H1 (cell line): Measurements from ENCODE around the gene PRR5L.

ENCODE experiments used
- ATF2 ChIP-seq: IDR thresholded peaks from 2 replicates; pipeline ENCODE4 v1.6.1; 2012; ENCODE audit warnings: low read length, inconsistent platforms
- CREB1 ChIP-seq: IDR thresholded peaks from 2 replicates; pipeline ENCODE4 v1.6.1; 2012; ENCODE audit warnings: inconsistent platforms
- CTCF ChIP-seq, 3 experiments: IDR thresholded peaks; 1 replicate in 2 of 3; 2 replicates in 1 of 3; pipeline versions ENCODE4 v1.5.1 to v1.6.1; 2011; ENCODE audit warnings: low read length in 3 of 3, mild to moderate bottlenecking in 3 of 3, inconsistent platforms in 2 of 3, low read depth in 1 of 3, moderate library complexity in 1 of 3; ENCODE audit not compliant: insufficient read depth in 1 of 3; ENCODE audit errors: control extremely low read depth in 1 of 3
- MAFK ChIP-seq: IDR thresholded peaks from 2 replicates; pipeline ENCODE4 v1.6.1; 2012; ENCODE audit warnings: low read depth, mild to moderate bottlenecking, improper control_type of control experiment, low read length
- POLR2A ChIP-seq, 2 experiments: IDR thresholded peaks; 1 replicate in 1 of 2; 2 replicates in 1 of 2; pipeline ENCODE4 v1.6.1; 2011; ENCODE audit warnings: low read depth in 2 of 2, low read length in 2 of 2, mild to moderate bottlenecking in 2 of 2; ENCODE audit errors: control extremely low read depth in 1 of 2
- POLR2AphosphoS5 ChIP-seq: IDR thresholded peaks from 2 replicates; pipeline ENCODE4 v1.6.1; 2011; ENCODE audit warnings: low read depth, low read length
- SP2 ChIP-seq: IDR thresholded peaks from 2 replicates; pipeline ENCODE4 v1.6.1; 2012; ENCODE audit warnings: mild to moderate bottlenecking, low read length, inconsistent platforms
- SRF ChIP-seq: IDR thresholded peaks from 2 replicates; pipeline ENCODE4 v1.6.1; 2011; ENCODE audit warnings: mild to moderate bottlenecking, low read depth, low read length, moderate library complexity
- YY1 ChIP-seq: IDR thresholded peaks from 2 replicates; pipeline ENCODE4 v1.6.1; 2011; ENCODE audit warnings: low read depth, mild to moderate bottlenecking, low read length
- ZNF274 ChIP-seq: IDR thresholded peaks from 2 replicates; pipeline ENCODE4 v1.7.0; 2012; ENCODE audit warnings: low read length, borderline replicate concordance; ENCODE audit errors: extremely low read depth
- TF ChIP-seq, protein P1 (sequence below): IDR thresholded peaks from 2 replicates; pipeline ENCODE4 v1.6.1; 2011; ENCODE audit warnings: low read depth, mild to moderate bottlenecking, low read length; ENCODE audit not compliant: insufficient read depth
- TF ChIP-seq, protein P2 (sequence below): IDR thresholded peaks from 2 replicates; pipeline ENCODE4 v1.6.1; 2012; ENCODE audit warnings: inconsistent platforms

DNA sequence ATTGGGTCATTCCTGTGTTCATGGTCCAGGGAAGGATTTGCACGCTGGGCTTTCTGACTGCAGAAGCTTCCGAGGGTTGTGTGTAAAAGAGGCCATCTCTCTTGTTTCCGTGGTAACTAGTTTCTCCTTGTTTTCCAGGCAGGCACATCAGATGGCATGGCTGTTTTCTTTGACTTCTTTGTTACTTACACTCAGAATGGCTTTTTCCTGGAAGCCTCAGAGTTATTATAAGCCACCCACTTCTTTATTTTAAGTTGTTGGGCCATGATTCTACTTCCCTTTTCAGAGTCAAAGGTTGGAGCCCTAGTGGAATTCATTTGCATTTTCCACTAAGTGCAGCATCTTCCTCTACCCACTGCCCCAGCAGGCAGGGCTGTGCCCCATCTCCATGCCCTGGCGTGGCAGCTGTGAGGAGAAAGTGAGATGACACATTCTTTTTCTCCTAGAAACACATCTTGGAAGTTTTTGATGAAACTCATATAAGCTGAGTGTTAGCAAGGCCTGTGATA is 94.9 kb downstream of the PRR5L start:
- TF ChIP-seq SRF = no peak
- TF ChIP-seq SP2 = no peak
- no peak for TF ChIP-seq YY1
- TF ChIP-seq CREB1 = no peak
- no peak for TF ChIP-seq CTCF (IDR thresholded peaks at IDR 0.05; ENCODE audit: control extremely low read depth in 1 of 3, insufficient read depth in 1 of 3, low read depth in 1 of 3, low read length in 3 of 3)
- no peak for TF ChIP-seq POLR2A (IDR thresholded peaks at IDR 0.05; ENCODE audit: control extremely low read depth in 1 of 2, low read depth in 2 of 2, low read length in 2 of 2)
- TF ChIP-seq ATF2 = no peak
- TF ChIP-seq MAFK = no peak
- no peak for TF ChIP-seq POLR2AphosphoS5
- TF ChIP-seq ZNF274 = no peak
- TF ChIP-seq, protein P1, sequence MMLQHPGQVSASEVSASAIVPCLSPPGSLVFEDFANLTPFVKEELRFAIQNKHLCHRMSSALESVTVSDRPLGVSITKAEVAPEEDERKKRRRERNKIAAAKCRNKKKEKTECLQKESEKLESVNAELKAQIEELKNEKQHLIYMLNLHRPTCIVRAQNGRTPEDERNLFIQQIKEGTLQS = no peak
- TF ChIP-seq, protein P2, sequence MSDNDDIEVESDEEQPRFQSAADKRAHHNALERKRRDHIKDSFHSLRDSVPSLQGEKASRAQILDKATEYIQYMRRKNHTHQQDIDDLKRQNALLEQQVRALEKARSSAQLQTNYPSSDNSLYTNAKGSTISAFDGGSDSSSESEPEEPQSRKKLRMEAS = no peak
